Vagina (tissue), 2 donors: ENCODE data around the gene ZSCAN9.

ENCODE experiments used
- POLR2A ChIP-seq, 2 donors: fragments of 450-650 bp; IDR thresholded peaks; one replicate each; pipeline ENCODE4 v1.6.1; 2017; ENCODE audit warnings: antibody characterized with exemption in 2 of 2, mild to moderate bottlenecking in 2 of 2, moderate library complexity in 2 of 2
- POLR2AphosphoS5 ChIP-seq, 2 donors: sonication (generic); formaldehyde crosslinking; IDR thresholded peaks; one replicate each; pipeline ENCODE4 v1.9.0; 2017; ENCODE audit warnings: antibody characterized with exemption in 2 of 2, mild to moderate bottlenecking in 2 of 2, low read depth in 1 of 2; ENCODE audit not compliant: insufficient read depth in 1 of 2
- TF ChIP-seq, protein P1 (sequence below), 3 experiments: fragments of 450-650 bp in 2 of 3; fragments of 200-600 bp in 1 of 3; sonication (generic) in 1 of 3; IDR thresholded peaks; one replicate each; pipeline ENCODE4 v1.5.1; 2017 to 2019; ENCODE audit warnings: antibody characterized with exemption in 3 of 3, mild to moderate bottlenecking in 2 of 3, moderate library complexity in 2 of 3

DNA sequence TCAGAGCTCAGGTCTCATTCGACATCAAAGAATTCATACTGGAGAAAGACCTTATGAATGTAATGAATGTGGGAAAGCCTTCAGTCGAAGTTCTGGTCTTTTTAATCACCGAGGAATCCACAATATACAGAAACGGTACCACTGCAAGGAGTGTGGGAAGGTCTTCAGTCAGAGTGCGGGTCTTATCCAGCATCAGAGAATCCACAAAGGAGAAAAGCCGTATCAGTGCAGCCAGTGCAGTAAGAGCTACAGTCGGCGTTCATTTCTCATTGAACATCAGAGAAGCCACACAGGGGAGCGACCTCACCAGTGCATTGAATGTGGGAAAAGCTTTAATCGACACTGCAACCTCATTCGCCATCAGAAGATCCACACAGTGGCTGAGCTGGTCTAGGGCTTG lies 7.7 kb downstream of the ZSCAN9 start:
- TF ChIP-seq, protein P1, sequence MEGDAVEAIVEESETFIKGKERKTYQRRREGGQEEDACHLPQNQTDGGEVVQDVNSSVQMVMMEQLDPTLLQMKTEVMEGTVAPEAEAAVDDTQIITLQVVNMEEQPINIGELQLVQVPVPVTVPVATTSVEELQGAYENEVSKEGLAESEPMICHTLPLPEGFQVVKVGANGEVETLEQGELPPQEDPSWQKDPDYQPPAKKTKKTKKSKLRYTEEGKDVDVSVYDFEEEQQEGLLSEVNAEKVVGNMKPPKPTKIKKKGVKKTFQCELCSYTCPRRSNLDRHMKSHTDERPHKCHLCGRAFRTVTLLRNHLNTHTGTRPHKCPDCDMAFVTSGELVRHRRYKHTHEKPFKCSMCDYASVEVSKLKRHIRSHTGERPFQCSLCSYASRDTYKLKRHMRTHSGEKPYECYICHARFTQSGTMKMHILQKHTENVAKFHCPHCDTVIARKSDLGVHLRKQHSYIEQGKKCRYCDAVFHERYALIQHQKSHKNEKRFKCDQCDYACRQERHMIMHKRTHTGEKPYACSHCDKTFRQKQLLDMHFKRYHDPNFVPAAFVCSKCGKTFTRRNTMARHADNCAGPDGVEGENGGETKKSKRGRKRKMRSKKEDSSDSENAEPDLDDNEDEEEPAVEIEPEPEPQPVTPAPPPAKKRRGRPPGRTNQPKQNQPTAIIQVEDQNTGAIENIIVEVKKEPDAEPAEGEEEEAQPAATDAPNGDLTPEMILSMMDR (IDR thresholded peaks at IDR 0.05), result no peak
- TF ChIP-seq POLR2A (IDR thresholded peaks at IDR 0.05) (no peak), POLR2AphosphoS5 (IDR thresholded peaks at IDR 0.05; ENCODE audit: insufficient read depth in 1 of 2, low read depth in 1 of 2) (no peak)
